Dermis microvascular lymphatic vessel endothelial cell (primary cell): ENCODE results near the gene LIMS2. TPM values are rescaled to one million over a fixed set of nuclear protein-coding genes. Genes with fewer than 3 reads are reported as not detected.

Experiments used
- total RNA-seq: library from RNA; depleted of rRNA; stranded (reverse); fragments of >200 nt; gene quantifications from 2 replicates; pipeline ENCODE4 v1.2.1, GENCODE V29; 2014

LIMS2 gene
- total RNA-seq, 1 donor from 2014 or later = 3.1 TPM

Other genes with a start within 250 kb of the LIMS2 start
- 21.7 and 26.2 TPM in 2 replicates for gene IWS1, start 149.0 kb downstream of the LIMS2 start, total RNA-seq
- gene MYO7B, start 139.8 kb downstream of the LIMS2 start, total RNA-seq = 0.13 TPM in 2 replicates
- not detected in 2 replicates for gene GPR17, start 29.4 kb downstream of the LIMS2 start, total RNA-seq
- 3.5 and 4.9 TPM in 2 replicates for gene SFT2D3, start 26.0 kb upstream of the LIMS2 start, total RNA-seq
- gene WDR33, start 135.6 kb upstream of the LIMS2 start, total RNA-seq = 21.3 and 22.0 TPM in 2 replicates
- 22.9 and 25.5 TPM in 2 replicates for gene POLR2D, start 182.6 kb upstream of the LIMS2 start, total RNA-seq
- gene AMMECR1L, start 210.4 kb upstream of the LIMS2 start, total RNA-seq = 12.2 and 16.3 TPM in 2 replicates